22Rv1 (cell line): Measurements from ENCODE around the gene SMG7.

Experiments
- H3K27ac ChIP-seq: fragments of 450-650 bp; 2 replicates; pipeline ENCODE4 v1.5.1; 2017
- CTCF ChIP-seq: fragments of 450-650 bp; IDR thresholded peaks from 2 replicates; pipeline ENCODE4 v1.5.1; 2017; ENCODE audit warnings: mild to moderate bottlenecking
- ZFX ChIP-seq: fragments of 450-650 bp; IDR thresholded peaks from 2 replicates; pipeline ENCODE4 v1.6.1; 2017; ENCODE audit warnings: antibody characterized with exemption, borderline replicate concordance

The SMG7 gene

GRCh38 chr1:183595537-183595936 is 123.2 kb downstream of the SMG7 start:
- H3K27ac ChIP-seq = no peak overlapping the region
- TF ChIP-seq CTCF (no peak), ZFX (no peak)

- no peak overlapping the region for H3K27ac ChIP-seq
- TF ChIP-seq ZFX = no peak
- no peak for TF ChIP-seq CTCF
These were observed 124.2 kb downstream of the SMG7 start for GRCh38 chr1:183596500-183596899.

- TF ChIP-seq ZFX = no peak
- TF ChIP-seq CTCF = no peak
- H3K27ac ChIP-seq = no peak overlapping the region
These were observed 125.5 kb downstream of the SMG7 start for GRCh38 chr1:183597656-183598347.

GRCh38 chr1:183598386-183598785 is 126.1 kb downstream of the SMG7 start:
- TF ChIP-seq ZFX = no peak
- TF ChIP-seq CTCF = no peak
- H3K27ac ChIP-seq = no peak overlapping the region

- H3K27ac ChIP-seq = no peak overlapping the region
These were observed 127.8 kb downstream of the SMG7 start for GRCh38 chr1:183600136-183600535.

GRCh38 chr1:183600634-183601033 is 128.3 kb downstream of the SMG7 start:
- H3K27ac ChIP-seq = no peak overlapping the region
- TF ChIP-seq ZFX = no peak
- no peak for TF ChIP-seq CTCF

More at GRCh38 chr1:183600136-183600535, 127.8 kb downstream of the SMG7 start:
- TF ChIP-seq CTCF = no peak
- no peak for TF ChIP-seq ZFX

GRCh38 chr1:183602510-183602909 is 130.2 kb downstream of the SMG7 start:
- no peak overlapping the region for H3K27ac ChIP-seq
- TF ChIP-seq CTCF (no peak), ZFX (no peak)
